HEK293 (cell line): Measurements from ENCODE around the gene PUS7.
"Not testable (repeated sequence)": the region's sequence is repeated elsewhere in the genome, so short reads cannot be mapped to it uniquely, and the experiment has no call there.

Source experiments
- CTCF ChIA-PET: fragments of 350-600 bp; formaldehyde crosslinking; extraction: SDS; loops from one replicate; lab custom pipeline; 2021; ENCODE audit warnings: antibody characterized with exemption; lab: Yijun Ruan, JAX
- POLR2A ChIA-PET: fragments of 300-600 bp; formaldehyde crosslinking; extraction: SDS; loops from one replicate; lab custom pipeline; 2020; ENCODE audit warnings: antibody characterized with exemption, inconsistent platforms; lab: Yijun Ruan, JAX
- H3K27ac ChIP-seq: fragments of 200-500 bp; sonication (Bioruptor generic); 2 replicates; pipeline ENCODE4 v1.5.1; 2014; ENCODE audit warnings: low read depth, low read length, control low read depth, inconsistent platforms; ENCODE audit errors: extremely low read depth
- H3K36me3 ChIP-seq, 2 experiments: fragments of 200-500 bp in 1 of 2; sonication (Bioruptor generic) in 1 of 2; 1 replicate in 1 of 2; 2 replicates in 1 of 2; pipeline ENCODE4 v1.5.1; 2014 to 2017; ENCODE audit warnings: inconsistent platforms in 2 of 2, low read length in 2 of 2; ENCODE audit not compliant: control insufficient read depth in 2 of 2, insufficient read depth in 1 of 2
- H3K4me1 ChIP-seq: fragments of 200-500 bp; sonication (Bioruptor generic); 2 replicates; pipeline ENCODE4 v1.5.1; 2014; ENCODE audit warnings: mild to moderate bottlenecking, low read length, inconsistent platforms; ENCODE audit not compliant: control insufficient read depth, insufficient read depth
- H3K4me3 ChIP-seq: 2 replicates; pipeline ENCODE4 v1.5.1; 2011; ENCODE audit warnings: low read depth, mild to moderate bottlenecking, control low read depth, low read length, moderate library complexity
- H3K9me3 ChIP-seq: fragments of 200-500 bp; sonication (Bioruptor generic); 2 replicates; pipeline ENCODE4 v1.5.1; 2014; ENCODE audit warnings: low read depth, low read length, inconsistent platforms; ENCODE audit not compliant: control insufficient read depth, insufficient read depth
- GLI2 ChIP-seq: fragments of 450-650 bp; formaldehyde crosslinking; IDR thresholded peaks from 2 replicates; pipeline ENCODE4; 2017; ENCODE audit warnings: missing biosample characterization, missing genetic modification characterization, low read depth, borderline replicate concordance
- RBAK ChIP-seq: fragments of 450-650 bp; formaldehyde crosslinking; IDR thresholded peaks from 2 replicates; pipeline ENCODE4 v1.5.1; 2016; ENCODE audit warnings: missing biosample characterization, missing genetic modification characterization
- ZBTB21 ChIP-seq: fragments of 450-650 bp; formaldehyde crosslinking; IDR thresholded peaks from 2 replicates; pipeline ENCODE4 v1.5.1; 2017; ENCODE audit warnings: missing biosample characterization, missing genetic modification characterization
- ZBTB8A ChIP-seq: fragments of 450-650 bp; formaldehyde crosslinking; IDR thresholded peaks from 2 replicates; pipeline ENCODE4 v1.5.1; 2016; ENCODE audit warnings: missing biosample characterization, missing genetic modification characterization
- ZFP37 ChIP-seq: fragments of 450-650 bp; formaldehyde crosslinking; IDR thresholded peaks from 2 replicates; pipeline ENCODE4 v1.5.1; 2016; ENCODE audit warnings: missing biosample characterization, missing genetic modification characterization
- ZNF121 ChIP-seq: fragments of 450-650 bp; formaldehyde crosslinking; IDR thresholded peaks from 2 replicates; pipeline ENCODE4 v1.5.1; 2016; ENCODE audit warnings: missing biosample characterization, missing genetic modification characterization
- ZNF140 ChIP-seq: fragments of 450-650 bp; formaldehyde crosslinking; IDR thresholded peaks from 2 replicates; pipeline ENCODE4 v1.5.1; 2016; ENCODE audit warnings: missing biosample characterization, missing genetic modification characterization
- ZNF175 ChIP-seq: fragments of 450-650 bp; formaldehyde crosslinking; IDR thresholded peaks from 2 replicates; pipeline ENCODE4 v1.5.1; 2016; ENCODE audit warnings: missing biosample characterization, missing genetic modification characterization
- ZNF202 ChIP-seq: fragments of 450-650 bp; formaldehyde crosslinking; IDR thresholded peaks from 2 replicates; pipeline ENCODE4 v1.5.1; 2016; ENCODE audit warnings: missing biosample characterization, missing genetic modification characterization, borderline replicate concordance
- ZNF266 ChIP-seq: fragments of 450-650 bp; formaldehyde crosslinking; IDR thresholded peaks from 2 replicates; pipeline ENCODE4 v1.5.1; 2016; ENCODE audit warnings: missing biosample characterization, missing genetic modification characterization, low read depth
- ZNF341 ChIP-seq: fragments of 450-650 bp; formaldehyde crosslinking; IDR thresholded peaks from 2 replicates; pipeline ENCODE4; 2016; ENCODE audit warnings: low read depth, missing biosample characterization, missing genetic modification characterization
- ZNF394 ChIP-seq: fragments of 450-650 bp; formaldehyde crosslinking; IDR thresholded peaks from 2 replicates; pipeline ENCODE4 v1.5.1; 2016; ENCODE audit warnings: missing biosample characterization, missing genetic modification characterization, mild to moderate bottlenecking, moderate library complexity, borderline replicate concordance
- ZNF426 ChIP-seq: fragments of 450-650 bp; formaldehyde crosslinking; IDR thresholded peaks from 2 replicates; pipeline ENCODE4 v1.5.1; 2017; ENCODE audit warnings: missing biosample characterization, missing genetic modification characterization, mild to moderate bottlenecking, inconsistent platforms, moderate library complexity
- ZNF433 ChIP-seq: fragments of 450-650 bp; formaldehyde crosslinking; IDR thresholded peaks from 2 replicates; pipeline ENCODE4 v1.5.1; 2016; ENCODE audit warnings: missing biosample characterization, missing genetic modification characterization, low read depth
- ZNF501 ChIP-seq: fragments of 450-650 bp; formaldehyde crosslinking; IDR thresholded peaks from 2 replicates; pipeline ENCODE4 v1.5.1; 2016; ENCODE audit warnings: missing biosample characterization, missing genetic modification characterization
- ZNF510 ChIP-seq: fragments of 450-650 bp; formaldehyde crosslinking; IDR thresholded peaks from 2 replicates; pipeline ENCODE4 v1.5.1; 2018; ENCODE audit warnings: mild to moderate bottlenecking, missing genetic modification characterization, missing biosample characterization; ENCODE audit not compliant: insufficient replicate concordance
- ZNF555 ChIP-seq: fragments of 450-650 bp; formaldehyde crosslinking; conservative IDR thresholded peaks from 2 replicates; pipeline ENCODE4 v1.5.1; 2017; ENCODE audit warnings: missing biosample characterization, mild to moderate bottlenecking, missing genetic modification characterization, inconsistent platforms
- ZNF558 ChIP-seq: fragments of 450-650 bp; formaldehyde crosslinking; IDR thresholded peaks from 2 replicates; pipeline ENCODE4 v1.5.1; 2016; ENCODE audit warnings: missing biosample characterization, missing genetic modification characterization
- ZNF623 ChIP-seq: fragments of 450-650 bp; formaldehyde crosslinking; IDR thresholded peaks from 2 replicates; pipeline ENCODE4 v1.5.1; 2016; ENCODE audit warnings: missing biosample characterization, missing genetic modification characterization
- ZNF629 ChIP-seq: fragments of 450-650 bp; formaldehyde crosslinking; IDR thresholded peaks from 2 replicates; pipeline ENCODE4 v1.5.1; 2017; ENCODE audit warnings: missing biosample characterization, missing genetic modification characterization
- ZNF654 ChIP-seq: fragments of 450-650 bp; formaldehyde crosslinking; IDR thresholded peaks from 2 replicates; pipeline ENCODE4 v1.5.1; 2016; ENCODE audit warnings: low read depth, missing biosample characterization, missing genetic modification characterization
- ZXDB ChIP-seq: fragments of 450-650 bp; formaldehyde crosslinking; IDR thresholded peaks from 2 replicates; pipeline ENCODE4 v1.5.1; 2016; ENCODE audit warnings: missing biosample characterization, missing genetic modification characterization
- TF ChIP-seq, protein P1 (sequence below): fragments of 450-650 bp; formaldehyde crosslinking; conservative IDR thresholded peaks from 2 replicates; pipeline ENCODE4 v1.5.1; 2016; ENCODE audit warnings: low read depth, missing biosample characterization, missing genetic modification characterization
- TF ChIP-seq, protein P2 (sequence below): fragments of 450-650 bp; formaldehyde crosslinking; conservative IDR thresholded peaks from 2 replicates; pipeline ENCODE4 v1.5.1; 2016; ENCODE audit warnings: low read depth, missing biosample characterization, missing genetic modification characterization
- TF ChIP-seq, protein P3 (sequence below): fragments of 450-650 bp; formaldehyde crosslinking; IDR thresholded peaks from 2 replicates; pipeline ENCODE4 v1.5.1; 2016; ENCODE audit warnings: missing biosample characterization, missing genetic modification characterization

Gene PUS7

DNA sequence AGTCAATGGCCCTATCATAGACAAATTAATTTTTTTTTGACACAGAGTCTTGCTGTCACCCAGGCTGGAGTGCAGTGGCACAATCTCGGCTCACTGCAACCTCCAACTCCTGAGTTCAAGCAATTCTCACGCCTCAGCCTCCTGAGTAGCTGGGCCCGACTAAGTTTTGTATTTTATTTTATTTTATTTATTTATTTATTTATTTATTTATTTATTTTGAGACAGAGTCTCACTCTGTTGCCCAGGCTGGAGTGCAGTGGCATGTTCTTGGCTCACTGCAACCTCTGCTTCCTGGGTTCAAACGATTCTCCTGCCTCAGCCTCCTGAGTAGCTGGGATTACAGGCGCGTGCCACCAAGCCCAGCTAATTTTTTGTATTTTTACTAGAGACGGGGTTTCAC, 6.5 kb downstream of the PUS7 start:
- H3K27ac ChIP-seq, CTCF ChIA-PET, H3K4me1 ChIP-seq, H3K9me3 ChIP-seq, H3K4me3 ChIP-seq: not testable (repeated sequence)
- H3K36me3 ChIP-seq = peaks cover 3 to 24% of the 10 kb centered on the region in 2 experiments; a peak in 2 of 3 replicates
- POLR2A ChIA-PET = interaction anchor here (1.3 kb wide), 1 partner anchor 16 kb away, joined by 5 read pairs; the partner anchor contains the start of gene RINT1
- TF ChIP-seq ZFP37 (tag by site-specific recombination) (0 out of 2 replicates have a peak, but pooled peaks have one; percentile 62), ZNF426 (tag by site-specific recombination) (peak; percentile 92), ZNF175 (tag by site-specific recombination) (peak; percentile 62; the same call in 1 of the 2 replicates), ZNF121 (tag by site-specific recombination) (peak; percentile 67), GLI2 (peak; percentile 31; the same call in 1 of the 2 replicates), ZNF501 (tag by site-specific recombination) (peak; percentile 61; the same call in 1 of the 2 replicates), ZNF266 (0 out of 2 replicates have a peak, but pooled peaks have one; percentile 62), ZNF654 (tag by site-specific recombination) (peak; percentile 48), ZNF558 (tag by site-specific recombination) (peak; percentile 69), ZNF140 (tag by site-specific recombination) (0 out of 2 replicates have a peak, but pooled peaks have one; percentile 79), ZNF623 (tag by site-specific recombination) (peak; percentile 77), ZNF433 (peak; percentile 64; the same call in 1 of the 2 replicates), ZNF394 (tag by site-specific recombination) (peak; percentile 95), ZBTB21 (tag by site-specific recombination) (peak; percentile 53; the same call in 1 of the 2 replicates), ZNF555 (tag by site-specific recombination) (peak; percentile 84), ZNF202 (tag by site-specific recombination) (peak; percentile 77; the same call in 1 of the 2 replicates), ZNF510 (peak; percentile 84), ZBTB8A (tag by site-specific recombination) (peak; percentile 82), RBAK (tag by site-specific recombination) (peak; percentile 71), ZNF629 (tag by site-specific recombination) (0 out of 2 replicates have a peak, but pooled peaks have one; percentile 41), ZXDB (peak; percentile 54; the same call in 1 of the 2 replicates), ZNF341 (tag by site-specific recombination) (0 out of 2 replicates have a peak, but pooled peaks have one; percentile 30)
- TF ChIP-seq, protein P1, sequence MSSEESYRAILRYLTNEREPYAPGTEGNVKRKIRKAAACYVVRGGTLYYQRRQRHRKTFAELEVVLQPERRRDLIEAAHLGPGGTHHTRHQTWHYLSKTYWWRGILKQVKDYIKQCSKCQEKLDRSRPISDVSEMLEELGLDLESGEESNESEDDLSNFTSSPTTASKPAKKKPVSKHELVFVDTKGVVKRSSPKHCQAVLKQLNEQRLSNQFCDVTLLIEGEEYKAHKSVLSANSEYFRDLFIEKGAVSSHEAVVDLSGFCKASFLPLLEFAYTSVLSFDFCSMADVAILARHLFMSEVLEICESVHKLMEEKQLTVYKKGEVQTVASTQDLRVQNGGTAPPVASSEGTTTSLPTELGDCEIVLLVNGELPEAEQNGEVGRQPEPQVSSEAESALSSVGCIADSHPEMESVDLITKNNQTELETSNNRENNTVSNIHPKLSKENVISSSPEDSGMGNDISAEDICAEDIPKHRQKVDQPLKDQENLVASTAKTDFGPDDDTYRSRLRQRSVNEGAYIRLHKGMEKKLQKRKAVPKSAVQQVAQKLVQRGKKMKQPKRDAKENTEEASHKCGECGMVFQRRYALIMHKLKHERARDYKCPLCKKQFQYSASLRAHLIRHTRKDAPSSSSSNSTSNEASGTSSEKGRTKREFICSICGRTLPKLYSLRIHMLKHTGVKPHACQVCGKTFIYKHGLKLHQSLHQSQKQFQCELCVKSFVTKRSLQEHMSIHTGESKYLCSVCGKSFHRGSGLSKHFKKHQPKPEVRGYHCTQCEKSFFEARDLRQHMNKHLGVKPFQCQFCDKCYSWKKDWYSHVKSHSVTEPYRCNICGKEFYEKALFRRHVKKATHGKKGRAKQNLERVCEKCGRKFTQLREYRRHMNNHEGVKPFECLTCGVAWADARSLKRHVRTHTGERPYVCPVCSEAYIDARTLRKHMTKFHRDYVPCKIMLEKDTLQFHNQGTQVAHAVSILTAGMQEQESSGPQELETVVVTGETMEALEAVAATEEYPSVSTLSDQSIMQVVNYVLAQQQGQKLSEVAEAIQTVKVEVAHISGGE (tag by site-specific recombination) = peak; percentile 85
- TF ChIP-seq, protein P2, sequence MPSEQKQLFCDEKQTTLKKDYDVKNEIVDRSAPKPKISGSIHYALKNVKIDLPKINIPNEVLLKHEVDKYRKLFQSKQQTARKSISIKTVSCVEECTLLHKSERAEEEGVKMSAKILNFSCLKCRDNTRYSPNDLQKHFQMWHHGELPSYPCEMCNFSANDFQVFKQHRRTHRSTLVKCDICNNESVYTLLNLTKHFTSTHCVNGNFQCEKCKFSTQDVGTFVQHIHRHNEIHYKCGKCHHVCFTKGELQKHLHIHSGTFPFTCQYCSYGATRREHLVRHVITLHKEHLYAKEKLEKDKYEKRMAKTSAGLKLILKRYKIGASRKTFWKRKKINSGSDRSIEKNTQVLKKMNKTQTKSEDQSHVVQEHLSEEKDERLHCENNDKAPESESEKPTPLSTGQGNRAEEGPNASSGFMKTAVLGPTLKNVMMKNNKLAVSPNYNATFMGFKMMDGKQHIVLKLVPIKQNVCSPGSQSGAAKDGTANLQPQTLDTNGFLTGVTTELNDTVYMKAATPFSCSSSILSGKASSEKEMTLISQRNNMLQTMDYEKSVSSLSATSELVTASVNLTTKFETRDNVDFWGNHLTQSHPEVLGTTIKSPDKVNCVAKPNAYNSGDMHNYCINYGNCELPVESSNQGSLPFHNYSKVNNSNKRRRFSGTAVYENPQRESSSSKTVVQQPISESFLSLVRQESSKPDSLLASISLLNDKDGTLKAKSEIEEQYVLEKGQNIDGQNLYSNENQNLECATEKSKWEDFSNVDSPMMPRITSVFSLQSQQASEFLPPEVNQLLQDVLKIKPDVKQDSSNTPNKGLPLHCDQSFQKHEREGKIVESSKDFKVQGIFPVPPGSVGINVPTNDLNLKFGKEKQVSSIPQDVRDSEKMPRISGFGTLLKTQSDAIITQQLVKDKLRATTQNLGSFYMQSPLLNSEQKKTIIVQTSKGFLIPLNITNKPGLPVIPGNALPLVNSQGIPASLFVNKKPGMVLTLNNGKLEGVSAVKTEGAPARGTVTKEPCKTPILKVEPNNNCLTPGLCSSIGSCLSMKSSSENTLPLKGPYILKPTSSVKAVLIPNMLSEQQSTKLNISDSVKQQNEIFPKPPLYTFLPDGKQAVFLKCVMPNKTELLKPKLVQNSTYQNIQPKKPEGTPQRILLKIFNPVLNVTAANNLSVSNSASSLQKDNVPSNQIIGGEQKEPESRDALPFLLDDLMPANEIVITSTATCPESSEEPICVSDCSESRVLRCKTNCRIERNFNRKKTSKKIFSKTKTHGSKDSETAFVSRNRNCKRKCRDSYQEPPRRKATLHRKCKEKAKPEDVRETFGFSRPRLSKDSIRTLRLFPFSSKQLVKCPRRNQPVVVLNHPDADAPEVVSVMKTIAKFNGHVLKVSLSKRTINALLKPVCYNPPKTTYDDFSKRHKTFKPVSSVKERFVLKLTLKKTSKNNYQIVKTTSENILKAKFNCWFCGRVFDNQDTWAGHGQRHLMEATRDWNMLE (tag by site-specific recombination) = peak; percentile 89
- TF ChIP-seq, protein P3, sequence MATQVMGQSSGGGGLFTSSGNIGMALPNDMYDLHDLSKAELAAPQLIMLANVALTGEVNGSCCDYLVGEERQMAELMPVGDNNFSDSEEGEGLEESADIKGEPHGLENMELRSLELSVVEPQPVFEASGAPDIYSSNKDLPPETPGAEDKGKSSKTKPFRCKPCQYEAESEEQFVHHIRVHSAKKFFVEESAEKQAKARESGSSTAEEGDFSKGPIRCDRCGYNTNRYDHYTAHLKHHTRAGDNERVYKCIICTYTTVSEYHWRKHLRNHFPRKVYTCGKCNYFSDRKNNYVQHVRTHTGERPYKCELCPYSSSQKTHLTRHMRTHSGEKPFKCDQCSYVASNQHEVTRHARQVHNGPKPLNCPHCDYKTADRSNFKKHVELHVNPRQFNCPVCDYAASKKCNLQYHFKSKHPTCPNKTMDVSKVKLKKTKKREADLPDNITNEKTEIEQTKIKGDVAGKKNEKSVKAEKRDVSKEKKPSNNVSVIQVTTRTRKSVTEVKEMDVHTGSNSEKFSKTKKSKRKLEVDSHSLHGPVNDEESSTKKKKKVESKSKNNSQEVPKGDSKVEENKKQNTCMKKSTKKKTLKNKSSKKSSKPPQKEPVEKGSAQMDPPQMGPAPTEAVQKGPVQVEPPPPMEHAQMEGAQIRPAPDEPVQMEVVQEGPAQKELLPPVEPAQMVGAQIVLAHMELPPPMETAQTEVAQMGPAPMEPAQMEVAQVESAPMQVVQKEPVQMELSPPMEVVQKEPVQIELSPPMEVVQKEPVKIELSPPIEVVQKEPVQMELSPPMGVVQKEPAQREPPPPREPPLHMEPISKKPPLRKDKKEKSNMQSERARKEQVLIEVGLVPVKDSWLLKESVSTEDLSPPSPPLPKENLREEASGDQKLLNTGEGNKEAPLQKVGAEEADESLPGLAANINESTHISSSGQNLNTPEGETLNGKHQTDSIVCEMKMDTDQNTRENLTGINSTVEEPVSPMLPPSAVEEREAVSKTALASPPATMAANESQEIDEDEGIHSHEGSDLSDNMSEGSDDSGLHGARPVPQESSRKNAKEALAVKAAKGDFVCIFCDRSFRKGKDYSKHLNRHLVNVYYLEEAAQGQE = peak; percentile 66; the same call in 1 of the 2 replicates
